IPS-NIHi7 (cell line): ENCODE data around the gene CSRP1.
"Not testable (repeated sequence)": the region's sequence is repeated elsewhere in the genome, so short reads cannot be mapped to it uniquely, and the experiment has no call there.

ENCODE experiments used
- DNase-seq: peaks from one replicate; pipeline ENCODE4 v3.0.0; 2012; ENCODE audit warnings: mixed read lengths; ENCODE audit errors: extremely low spot score

Gene CSRP1

GRCh38 chr1:201506557-201507359 lies at the start of gene CSRP1:
CSRP1 (minus strand) TSS chr1:201507123; CDS start chr1:201496303, 10,820 bp downstream.
- peak; percentile 50 for DNase-seq

GRCh38 chr1:201555593-201555945 lies 48.6 kb upstream of the CSRP1 start:
- DNase-seq: no peak

GRCh38 chr1:201554789-201555592 lies 48.1 kb upstream of the CSRP1 start:
- no peak for DNase-seq

- DNase-seq: no peak
Observed at GRCh38 chr1:201554190-201554600, 47.3 kb upstream of the CSRP1 start.

- no peak for DNase-seq
Observed at GRCh38 chr1:201553496-201554189, 46.7 kb upstream of the CSRP1 start.

GRCh38 chr1:201552941-201553351 lies 46.0 kb upstream of the CSRP1 start:
- DNase-seq: no peak

GRCh38 chr1:201551877-201552731 lies 45.2 kb upstream of the CSRP1 start:
- no peak for DNase-seq

GRCh38 chr1:201551096-201551495 lies 44.2 kb upstream of the CSRP1 start:
- DNase-seq: no peak

GRCh38 chr1:201549522-201549921 lies 42.6 kb upstream of the CSRP1 start:
- not testable (repeated sequence) for DNase-seq

GRCh38 chr1:201545851-201546492 lies 39.0 kb upstream of the CSRP1 start:
- peak; percentile 53 for DNase-seq

GRCh38 chr1:201544710-201545109 lies 37.8 kb upstream of the CSRP1 start:
- DNase-seq: no peak

GRCh38 chr1:201543871-201544642 lies 37.1 kb upstream of the CSRP1 start:
- no peak for DNase-seq

GRCh38 chr1:201542309-201543035 lies 35.5 kb upstream of the CSRP1 start:
- DNase-seq: no peak

- DNase-seq: no peak
Observed at GRCh38 chr1:201540846-201541735, 34.2 kb upstream of the CSRP1 start.

GRCh38 chr1:201539561-201540431 lies 32.9 kb upstream of the CSRP1 start:
- peak; percentile 66 for DNase-seq

GRCh38 chr1:201538612-201539551 lies 32.0 kb upstream of the CSRP1 start, which contains the start of gene NAV1:
NAV1 (plus strand) TSS chr1:201539127; CDS start chr1:201622885, 83,758 bp downstream.
- peak; percentile 67 for DNase-seq
